Retinal pigment epithelial cell (primary cell): ENCODE measurements around the gene PRKCH.

Source experiments
- DNase-seq: peaks from one replicate; pipeline ENCODE4 v3.0.0-alpha.2; 2010; ENCODE audit warnings: low read depth
- H3K4me3 ChIP-seq: 2 replicates; pipeline ENCODE4 v1.5.1; 2011; ENCODE audit warnings: mild to moderate bottlenecking, low read length, control low read depth, moderate library complexity
- CTCF ChIP-seq: conservative IDR thresholded peaks from 2 replicates; pipeline ENCODE4 v1.5.1; 2011; ENCODE audit warnings: low read depth, low read length, control low read depth, inconsistent platforms

Gene PRKCH

GRCh38 chr14:61573748-61574513 is 252.6 kb downstream of the PRKCH start:
- no peak for TF ChIP-seq CTCF
- H3K4me3 ChIP-seq = no peak overlapping the region
- no peak for DNase-seq

- H3K4me3 ChIP-seq = no peak overlapping the region
- no peak for TF ChIP-seq CTCF
- DNase-seq = no peak
Measured at GRCh38 chr14:61574514-61574807, 253.1 kb downstream of the PRKCH start.

- no peak for DNase-seq
- TF ChIP-seq CTCF = no peak
- no peak overlapping the region for H3K4me3 ChIP-seq
Measured at GRCh38 chr14:61575126-61575525, 253.7 kb downstream of the PRKCH start.

- no peak overlapping the region for H3K4me3 ChIP-seq
- DNase-seq = no peak
- TF ChIP-seq CTCF = no peak
Measured at GRCh38 chr14:61575551-61576150, 254.3 kb downstream of the PRKCH start.

- no peak overlapping the region for H3K4me3 ChIP-seq
- no peak for TF ChIP-seq CTCF
- DNase-seq = no peak
Measured at GRCh38 chr14:61577506-61577931, 256.1 kb downstream of the PRKCH start.

GRCh38 chr14:61578745-61579144 is 257.4 kb downstream of the PRKCH start:
- TF ChIP-seq CTCF = no peak
- no peak overlapping the region for H3K4me3 ChIP-seq
- DNase-seq = no peak

- no peak for TF ChIP-seq CTCF
- DNase-seq = no peak
- H3K4me3 ChIP-seq = no peak overlapping the region
Measured at GRCh38 chr14:61581340-61581739, 260.0 kb downstream of the PRKCH start.
